NCI-H1436 (cell line): Measurements from ENCODE around the gene NUMB.
"Not testable (repeated sequence)": the region's sequence is repeated elsewhere in the genome, so short reads cannot be mapped to it uniquely, and the experiment has no call there.

Source experiments
- DNase-seq: peaks from one replicate; lab custom pipeline; 2025; lab: John Stamatoyannopoulos, UW

Gene NUMB

GRCh38 chr14:73465823-73466532, 7.6 kb upstream of the NUMB start:
- no peak for DNase-seq

GRCh38 chr14:73463411-73463810, 5.1 kb upstream of the NUMB start:
- DNase-seq: no peak

GRCh38 chr14:73462815-73463214, 4.5 kb upstream of the NUMB start:
- DNase-seq: no peak

GRCh38 chr14:73462048-73462715, 3.8 kb upstream of the NUMB start:
- DNase-seq: peak; percentile 66

- DNase-seq: no peak
Measured at GRCh38 chr14:73461478-73462047, 3.2 kb upstream of the NUMB start.

- peak; percentile 69 for DNase-seq
Measured at GRCh38 chr14:73460691-73461127, 2.4 kb upstream of the NUMB start.

- no peak for DNase-seq
Measured at GRCh38 chr14:73459959-73460358, 1.6 kb upstream of the NUMB start.

GRCh38 chr14:73457924-73458182, 493 bp downstream of the NUMB start:
- no peak for DNase-seq

- no peak for DNase-seq
Measured at GRCh38 chr14:73457041-73457923, 1.1 kb downstream of the NUMB start.

GRCh38 chr14:73455294-73455693, 3.1 kb downstream of the NUMB start:
- DNase-seq: no peak

- DNase-seq: no peak
Measured at GRCh38 chr14:73452341-73453186, 5.8 kb downstream of the NUMB start.

- DNase-seq: no peak
Measured at GRCh38 chr14:73443758-73444157, 14.6 kb downstream of the NUMB start.

GRCh38 chr14:73441286-73441685, 17.1 kb downstream of the NUMB start:
- DNase-seq: no peak

- DNase-seq: no peak
Measured at GRCh38 chr14:73438993-73439392, 19.4 kb downstream of the NUMB start.

GRCh38 chr14:73437206-73437605, 21.1 kb downstream of the NUMB start:
- no peak for DNase-seq

GRCh38 chr14:73432124-73432523, 26.2 kb downstream of the NUMB start:
- no peak for DNase-seq

- no peak for DNase-seq
Measured at GRCh38 chr14:73428353-73428824, 30.0 kb downstream of the NUMB start.

GRCh38 chr14:73427516-73428264, 30.7 kb downstream of the NUMB start:
- DNase-seq: no peak

- no peak for DNase-seq
Measured at GRCh38 chr14:73426877-73427276, 31.5 kb downstream of the NUMB start.

- DNase-seq: no peak
Measured at GRCh38 chr14:73424453-73424852, 33.9 kb downstream of the NUMB start.

- DNase-seq: not testable (repeated sequence)
Measured at GRCh38 chr14:73423092-73423491, 35.3 kb downstream of the NUMB start.
